Spinal cord (tissue), 10 donors: Measurements from ENCODE around the gene SLC25A45. TPM values are rescaled to one million over a fixed set of nuclear protein-coding genes. Genes with fewer than 3 reads are reported as not detected.

Experiments
- DNase-seq, 6 donors: peaks; one replicate each; pipeline versions ENCODE4 v3.0.0 to v3.0.0-alpha.2; 2013 to 2015; ENCODE audit warnings: low spot score in 6 of 6, low read depth in 4 of 6
- H3K27ac ChIP-seq: one replicate; pipeline ENCODE4 v1.5.1; 2013; ENCODE audit warnings: low read depth, low read length, control low read depth
- H3K27me3 ChIP-seq: one replicate; pipeline ENCODE4 v1.6.1; 2013; ENCODE audit warnings: low read length; ENCODE audit not compliant: control insufficient read depth, insufficient read depth
- H3K36me3 ChIP-seq: one replicate; pipeline ENCODE4 v1.6.1; 2013; ENCODE audit warnings: low read length; ENCODE audit not compliant: control insufficient read depth, insufficient read depth
- H3K4me1 ChIP-seq: one replicate; pipeline ENCODE4 v1.6.1; 2013; ENCODE audit warnings: low read length; ENCODE audit not compliant: control insufficient read depth, insufficient read depth
- H3K4me3 ChIP-seq: one replicate; pipeline ENCODE4 v1.5.1; 2013; ENCODE audit warnings: low read depth, low read length, control low read depth
- H3K9me3 ChIP-seq: one replicate; pipeline ENCODE4 v1.6.1; 2013; ENCODE audit warnings: low read length; ENCODE audit not compliant: control insufficient read depth, insufficient read depth
- WGBS: methylation state at CpG from one replicate; pipeline ENCODE4 v1.1.5; 2013; ENCODE audit warnings: missing lambda C conversion rate; ENCODE audit not compliant: insufficient coverage; 5-methylcytosine and 5-hydroxymethylcytosine counted together
- polyA plus RNA-seq, 2 donors: library from polyadenylated mRNA; unstranded; fragments of 120-200 nt; gene quantifications; one replicate each; pipeline ENCODE4 v1.2.1, GENCODE V29; 2013; ENCODE audit not compliant: insufficient read length in 2 of 2
- total RNA-seq, 2 donors: library from RNA; depleted of rRNA in 1 of 2; stranded (reverse); fragments of 120-200 nt in 1 of 2; fragments of >200 nt in 1 of 2; gene quantifications; one replicate each; pipeline versions ENCODE4 v1.2.3 to v1.2.4, GENCODE V29; 2013 to 2014
- donor health status: healthy.

SLC25A45 gene
- total and polyA plus RNA-seq, 4 donors, result 1.8 to 3.7 (median 2.7) TPM

DNA sequence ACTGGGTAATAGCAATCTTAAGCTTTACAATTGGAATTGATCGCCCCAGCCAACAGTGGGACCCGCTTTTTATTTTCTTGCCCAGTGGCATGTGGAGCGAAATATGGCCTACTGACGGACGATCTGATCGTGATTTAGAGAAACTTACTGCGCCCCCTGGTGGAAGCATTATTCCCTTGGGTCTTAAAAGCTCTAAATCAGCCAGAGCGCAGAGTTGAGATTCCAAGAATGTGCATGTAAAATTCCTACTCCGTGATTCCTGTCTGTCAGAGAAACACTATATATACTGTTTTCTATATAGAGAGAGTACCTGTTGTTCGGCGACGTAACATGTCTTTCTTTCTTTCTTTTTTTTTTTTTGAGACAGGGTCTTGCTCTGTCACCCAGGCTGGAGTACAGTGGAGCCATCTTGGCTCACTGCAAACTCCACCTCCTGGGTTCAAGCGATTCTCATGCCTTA is 52.5 kb downstream of the SLC25A45 start:
- H3K27me3 ChIP-seq, result no peaks in the 10 kb centered on the region
- H3K27ac ChIP-seq, result no peak overlapping the region
- WGBS, result 2% methylated on average over 7 of the region's 13 CpGs
- H3K9me3 ChIP-seq, result no peaks in the 10 kb centered on the region
- no peaks in the 10 kb centered on the region for H3K4me1 ChIP-seq
- no peak overlapping the region for H3K4me3 ChIP-seq
- no peaks in the 10 kb centered on the region for H3K36me3 ChIP-seq
- DNase-seq, result peak in 5 of 6 donors; percentile 83 to 96 (median 89)

- Histone ChIP-seq H3K9me3 (no peaks in the 10 kb centered on the region), H3K27me3 (no peaks in the 10 kb centered on the region), H3K4me3 (no peak overlapping the region), H3K36me3 (no peaks in the 10 kb centered on the region), H3K27ac (no peak overlapping the region), H3K4me1 (no peaks in the 10 kb centered on the region)
- DNase-seq, result no peak
- WGBS, result 73% methylated on average over 2 of the region's 2 CpGs
Measured at GRCh38 chr11:65329478-65329877, 53.0 kb downstream of the SLC25A45 start.

DNA sequence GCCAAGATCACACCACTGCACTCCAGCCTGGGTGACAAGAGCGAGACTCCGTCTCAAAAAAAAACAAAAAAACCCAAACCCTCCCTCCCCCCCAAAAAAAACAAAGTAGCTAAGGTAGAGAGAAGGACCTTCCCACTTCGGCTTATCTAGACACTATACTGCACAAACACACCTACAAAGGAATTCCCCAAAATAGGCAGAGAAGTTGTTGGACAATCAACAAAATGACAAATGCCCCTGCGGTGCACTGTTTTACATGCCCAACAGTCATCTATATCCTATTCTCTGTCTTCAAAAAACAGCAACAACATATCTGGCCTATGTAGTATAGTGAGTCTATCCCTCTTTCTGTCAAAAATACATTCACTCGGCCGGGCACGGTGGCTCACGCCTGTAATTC is 55.4 kb downstream of the SLC25A45 start:
- H3K27ac ChIP-seq, result no peak overlapping the region
- no peak for DNase-seq
- H3K9me3 ChIP-seq, result no peaks in the 10 kb centered on the region
- WGBS, result 93% methylated on average over 4 of the region's 8 CpGs
- H3K36me3 ChIP-seq, result peaks cover 11% of the 10 kb centered on the region
- H3K4me1 ChIP-seq, result peaks cover 4% of the 10 kb centered on the region
- no peak overlapping the region for H3K4me3 ChIP-seq
- no peaks in the 10 kb centered on the region for H3K27me3 ChIP-seq

- Histone ChIP-seq H3K27me3 (no peaks in the 10 kb centered on the region), H3K4me3 (no peak overlapping the region), H3K27ac (no peak overlapping the region), H3K9me3 (no peaks in the 10 kb centered on the region), H3K36me3 (peaks cover 26% of the 10 kb centered on the region), H3K4me1 (peaks cover 15% of the 10 kb centered on the region)
- WGBS, result 85% methylated on average over 4 of the region's 4 CpGs
- DNase-seq, result no peak
Measured at GRCh38 chr11:65325435-65325834, 57.0 kb downstream of the SLC25A45 start.

Other genes with a start within 250 kb of the SLC25A45 start
- 10 to 100 TPM; 14.3 to 18.3 TPM for gene SYVN1, start 248.1 kb downstream of the SLC25A45 start, total RNA-seq
- 10 to 100 TPM; 44.2 to 52.6 TPM for gene SYVN1, start 248.1 kb downstream of the SLC25A45 start, polyA plus RNA-seq
- gene SPDYC, start 212.4 kb downstream of the SLC25A45 start, total RNA-seq, result not detected
- under 1 TPM in 1 of 2 donors, not detected in 1; 0.17 TPM for gene SPDYC, start 212.4 kb downstream of the SLC25A45 start, polyA plus RNA-seq
- gene CAPN1, start 200.7 kb downstream of the SLC25A45 start, total RNA-seq, result 10 to 100 TPM; 48.0 to 69.5 TPM
- gene CAPN1, start 200.7 kb downstream of the SLC25A45 start, polyA plus RNA-seq, result 100 to 1,000 TPM in 1 of 2 donors, 10 to 100 TPM in 1; 99.4 to 115 TPM
- gene POLA2, start 120.7 kb downstream of the SLC25A45 start, total RNA-seq, result 1 to 10 TPM; 7.2 to 9.1 TPM
- 10 to 100 TPM in 1 of 2 donors, 1 to 10 TPM in 1; 9.7 to 16.2 TPM for gene POLA2, start 120.7 kb downstream of the SLC25A45 start, polyA plus RNA-seq
- 1 to 10 TPM; 5.7 to 8.5 TPM for gene CDC42EP2, start 67.8 kb downstream of the SLC25A45 start, total RNA-seq
- gene CDC42EP2, start 67.8 kb downstream of the SLC25A45 start, polyA plus RNA-seq, result 1 to 10 TPM; 5.7 to 10.0 TPM
- gene DPF2, start 48.8 kb downstream of the SLC25A45 start, total RNA-seq, result 10 to 100 TPM; 28.0 to 52.7 TPM
- 10 to 100 TPM; 72.8 to 84.0 TPM for gene DPF2, start 48.8 kb downstream of the SLC25A45 start, polyA plus RNA-seq
- 1 to 10 TPM; 1.4 TPM for gene TIGD3, start 27.9 kb downstream of the SLC25A45 start, total RNA-seq
- 1 to 10 TPM; 3.4 to 3.7 TPM for gene TIGD3, start 27.9 kb downstream of the SLC25A45 start, polyA plus RNA-seq
- gene FRMD8, start 4.0 kb upstream of the SLC25A45 start, total RNA-seq, result 10 to 100 TPM; 16.7 to 18.7 TPM
- 10 to 100 TPM; 16.3 to 19.3 TPM for gene FRMD8, start 4.0 kb upstream of the SLC25A45 start, polyA plus RNA-seq
- 10 to 100 TPM; 27.4 to 63.7 TPM for gene NEAT1, start 40.2 kb upstream of the SLC25A45 start, total RNA-seq
- gene NEAT1, start 40.2 kb upstream of the SLC25A45 start, polyA plus RNA-seq, result 10 to 100 TPM; 63.6 to 73.6 TPM
- over 10,000 TPM in 1 of 2 donors, 1,000 to 10,000 TPM in 1; 7,855 to 14,973 TPM for gene MALAT1, start 116.4 kb upstream of the SLC25A45 start, total RNA-seq
- gene MALAT1, start 116.4 kb upstream of the SLC25A45 start, polyA plus RNA-seq, result 100 to 1,000 TPM; 557 to 615 TPM
- 10 to 100 TPM; 41.8 to 79.8 TPM for gene SCYL1, start 142.4 kb upstream of the SLC25A45 start, total RNA-seq
- 10 to 100 TPM; 84.0 to 87.5 TPM for gene SCYL1, start 142.4 kb upstream of the SLC25A45 start, polyA plus RNA-seq
- gene LTBP3, start 175.7 kb upstream of the SLC25A45 start, total RNA-seq, result 10 to 100 TPM; 47.5 to 68.7 TPM
- 100 to 1,000 TPM; 158 to 198 TPM for gene LTBP3, start 175.7 kb upstream of the SLC25A45 start, polyA plus RNA-seq
- gene ZNRD2, start 187.8 kb upstream of the SLC25A45 start, total RNA-seq, result 10 to 100 TPM; 14.7 to 25.6 TPM
- gene ZNRD2, start 187.8 kb upstream of the SLC25A45 start, polyA plus RNA-seq, result 10 to 100 TPM; 82.5 to 87.2 TPM
- 10 to 100 TPM in 1 of 2 donors, 1 to 10 TPM in 1; 7.0 to 49.2 TPM for gene FAM89B, start 189.9 kb upstream of the SLC25A45 start, total RNA-seq
- 10 to 100 TPM; 48.6 to 49.0 TPM for gene FAM89B, start 189.9 kb upstream of the SLC25A45 start, polyA plus RNA-seq
- 10 to 100 TPM; 13.9 to 24.0 TPM for gene EHBP1L1, start 193.4 kb upstream of the SLC25A45 start, total RNA-seq
- 10 to 100 TPM; 20.3 to 30.1 TPM for gene EHBP1L1, start 193.4 kb upstream of the SLC25A45 start, polyA plus RNA-seq
- gene KCNK7, start 213.2 kb upstream of the SLC25A45 start, total RNA-seq, result under 1 TPM; 0.20 to 0.44 TPM
- under 1 TPM; 0.77 to 0.90 TPM for gene KCNK7, start 213.2 kb upstream of the SLC25A45 start, polyA plus RNA-seq
- gene MAP3K11, start 231.6 kb upstream of the SLC25A45 start, total RNA-seq, result 10 to 100 TPM; 16.8 to 28.9 TPM
- gene MAP3K11, start 231.6 kb upstream of the SLC25A45 start, polyA plus RNA-seq, result 10 to 100 TPM; 31.2 to 38.1 TPM
- 10 to 100 TPM; 10.4 to 15.3 TPM for gene PCNX3, start 233.1 kb upstream of the SLC25A45 start, total RNA-seq
- 10 to 100 TPM; 35.7 to 41.6 TPM for gene PCNX3, start 233.1 kb upstream of the SLC25A45 start, polyA plus RNA-seq